Measurements from ENCODE around the gene AFP. TPM values are rescaled to one million over a fixed set of nuclear protein-coding genes. Genes with fewer than 3 reads are reported as not detected.

Gene AFP
- polyA plus RNA-seq, 2 of the 4 experiments (the other 2 are of a cell fraction): 1.8 to 4.5 TPM

DNA sequence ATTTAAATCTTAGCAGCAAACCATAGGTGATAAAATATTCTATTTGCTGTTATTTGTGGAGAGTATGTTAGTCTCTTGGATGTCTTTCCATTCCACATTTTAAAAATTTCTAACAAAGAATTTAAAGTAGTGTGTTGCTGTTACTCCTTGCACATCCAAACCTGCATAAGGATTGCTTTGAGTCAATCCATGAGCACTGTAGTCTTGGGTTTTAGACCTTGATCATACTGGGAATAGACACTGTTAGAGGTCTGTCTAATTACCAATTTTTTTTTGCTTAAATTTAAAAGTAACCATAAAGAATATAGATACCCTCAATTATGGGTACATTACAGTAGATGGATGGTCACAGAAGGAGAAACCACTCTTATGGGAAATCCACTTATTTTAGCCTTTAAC is 1.5 kb downstream of the AFP start:
- Histone ChIP-seq H3K9me3 (no peaks in the 10 kb centered on the region), H3K4me2 (no peak overlapping the region), H3K4me3 (no peak overlapping the region), H3K4me1 (peaks cover 6% of the 10 kb centered on the region; the same call in 2 of the 3 replicates), H3K27ac (no peak overlapping the region)
- DNase-seq (ENCODE audit: low read depth in 1 of 2, low spot score in 1 of 2): no peak
- no peak for FAIRE-seq
- POLR2A ChIA-PET: no interaction called here
- TF ChIP-seq RAD21 (conservative IDR thresholded peaks at IDR 0.05 in 1 of 2, IDR thresholded peaks at IDR 0.05 in 1 of 2) (no peak), HOXB5 (CRISPR knock-in tag; IDR thresholded peaks at IDR 0.05) (no peak), EHMT2 (IDR thresholded peaks at IDR 0.05; ENCODE audit: low read depth) (no peak), KDM5A (IDR thresholded peaks at IDR 0.05) (no peak), FOSB (CRISPR knock-in tag; IDR thresholded peaks at IDR 0.05) (no peak), NR3C1 (IDR thresholded peaks at IDR 0.05) (no peak), TFCP2L1 (CRISPR knock-in tag; IDR thresholded peaks at IDR 0.05) (no peak), HMGXB4 (CRISPR knock-in tag; IDR thresholded peaks at IDR 0.05; ENCODE audit: borderline replicate concordance) (no peak), JUNB (IDR thresholded peaks at IDR 0.05) (no peak), GATA3 (IDR thresholded peaks at IDR 0.05; ENCODE audit: borderline replicate concordance) (no peak)
- TF ChIP-seq, protein P1, sequence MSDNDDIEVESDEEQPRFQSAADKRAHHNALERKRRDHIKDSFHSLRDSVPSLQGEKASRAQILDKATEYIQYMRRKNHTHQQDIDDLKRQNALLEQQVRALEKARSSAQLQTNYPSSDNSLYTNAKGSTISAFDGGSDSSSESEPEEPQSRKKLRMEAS (IDR thresholded peaks at IDR 0.05): no peak
- TF ChIP-seq, protein P2, sequence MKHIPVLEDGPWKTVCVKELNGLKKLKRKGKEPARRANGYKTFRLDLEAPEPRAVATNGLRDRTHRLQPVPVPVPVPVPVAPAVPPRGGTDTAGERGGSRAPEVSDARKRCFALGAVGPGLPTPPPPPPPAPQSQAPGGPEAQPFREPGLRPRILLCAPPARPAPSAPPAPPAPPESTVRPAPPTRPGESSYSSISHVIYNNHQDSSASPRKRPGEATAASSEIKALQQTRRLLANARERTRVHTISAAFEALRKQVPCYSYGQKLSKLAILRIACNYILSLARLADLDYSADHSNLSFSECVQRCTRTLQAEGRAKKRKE (CRISPR knock-in tag; IDR thresholded peaks at IDR 0.05; ENCODE audit: low read depth): no peak
- CTCF ChIA-PET: interaction anchor here (1.0 to 1.5 kb wide), 2 partner anchors 13 to 96 kb away, joined by 3 to 4 read pairs; no protein-coding TSS in a partner anchor
- ATAC-seq: no peak

DNA sequence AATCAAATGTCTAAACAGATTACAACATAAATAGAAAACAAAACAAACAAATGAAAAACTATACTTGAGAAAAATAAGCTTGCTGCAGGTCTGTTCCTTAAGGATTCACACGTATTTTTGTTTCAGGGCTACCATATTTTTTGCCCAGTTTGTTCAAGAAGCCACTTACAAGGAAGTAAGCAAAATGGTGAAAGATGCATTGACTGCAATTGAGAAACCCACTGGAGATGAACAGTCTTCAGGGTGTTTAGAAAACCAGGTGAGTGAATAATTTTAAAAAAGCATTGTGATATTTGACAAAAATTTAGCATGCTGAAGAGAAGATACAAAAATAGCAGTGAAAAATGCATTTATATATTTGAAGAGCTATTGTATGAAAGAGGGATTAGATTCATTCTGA is 2.0 kb downstream of the AFP start:
- no peak overlapping the region for H3K27ac ChIP-seq
- H3K4me1 ChIP-seq: peaks cover 8% of the 10 kb centered on the region; the same call in 2 of the 3 replicates
- no peak for TF ChIP-seq SREBF2 (IDR thresholded peaks at IDR 0.05)
- no peak for TF ChIP-seq POLR2AphosphoS2 (conservative IDR thresholded peaks at IDR 0.05; ENCODE audit: low read length)
- no peak for TF ChIP-seq SMC3 (IDR thresholded peaks at IDR 0.05)
- TF ChIP-seq HMGXB4 (CRISPR knock-in tag; IDR thresholded peaks at IDR 0.05; ENCODE audit: borderline replicate concordance): no peak
- no peak for TF ChIP-seq BCL3 (IDR thresholded peaks at IDR 0.05)
- no peak for TF ChIP-seq NPAS2 (CRISPR knock-in tag; IDR thresholded peaks at IDR 0.05; ENCODE audit: borderline replicate concordance)
- no peak for TF ChIP-seq TFCP2L1 (CRISPR knock-in tag; IDR thresholded peaks at IDR 0.05)
- no peak for TF ChIP-seq HOXB5 (CRISPR knock-in tag; IDR thresholded peaks at IDR 0.05)
- no peak for TF ChIP-seq HES2 (IDR thresholded peaks at IDR 0.05)
- TF ChIP-seq REST (IDR thresholded peaks at IDR 0.05): no peak
- TF ChIP-seq RNF2 (IDR thresholded peaks at IDR 0.05; ENCODE audit: borderline replicate concordance, low read depth): no peak
- no peak for TF ChIP-seq PHF8 (IDR thresholded peaks at IDR 0.05; ENCODE audit: borderline replicate concordance, low read depth)
- TF ChIP-seq RARB (CRISPR knock-in tag; IDR thresholded peaks at IDR 0.05): no peak
- TF ChIP-seq, protein P3, sequence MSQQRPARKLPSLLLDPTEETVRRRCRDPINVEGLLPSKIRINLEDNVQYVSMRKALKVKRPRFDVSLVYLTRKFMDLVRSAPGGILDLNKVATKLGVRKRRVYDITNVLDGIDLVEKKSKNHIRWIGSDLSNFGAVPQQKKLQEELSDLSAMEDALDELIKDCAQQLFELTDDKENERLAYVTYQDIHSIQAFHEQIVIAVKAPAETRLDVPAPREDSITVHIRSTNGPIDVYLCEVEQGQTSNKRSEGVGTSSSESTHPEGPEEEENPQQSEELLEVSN (IDR thresholded peaks at IDR 0.05; ENCODE audit: borderline replicate concordance, low read depth): no peak
- H3K9me3 ChIP-seq: no peaks in the 10 kb centered on the region
- WGBS (ENCODE audit: missing lambda C conversion rate): 62% methylated on average over 1 of the region's 1 CpG
- H3K4me2 ChIP-seq: no peak overlapping the region
- H3K4me3 ChIP-seq: no peak overlapping the region
- ATAC-seq (no peak), FAIRE-seq (no peak), DNase-seq (ENCODE audit: low read depth in 1 of 2, low spot score in 1 of 2) (no peak)
- POLR2A ChIA-PET: no interaction called here
- CTCF ChIA-PET: interaction anchor here (1.0 to 1.5 kb wide), 2 partner anchors 13 to 97 kb away, joined by 3 to 4 read pairs; no protein-coding TSS in a partner anchor
